SK-N-MC (cell line): Measurements from ENCODE around the gene FIS1.
"Not testable (repeated sequence)": the region's sequence is repeated elsewhere in the genome, so short reads cannot be mapped to it uniquely, and the experiment has no call there.

Source experiments
- DNase-seq: peaks from one replicate; pipeline ENCODE4 v3.0.0-alpha.2; 2011; ENCODE audit warnings: low read depth, low spot score
- H3K27ac ChIP-seq: fragments of 200-600 bp; sonication (generic); 2 replicates; pipeline ENCODE4 v1.5.1; 2016; ENCODE audit warnings: mixed run types
- H3K36me3 ChIP-seq: fragments of 200-600 bp; sonication (generic); 2 replicates; pipeline ENCODE4 v1.6.1; 2017; ENCODE audit warnings: antibody characterized with exemption, low read length, mixed read lengths; ENCODE audit not compliant: insufficient read depth
- H3K4me3 ChIP-seq: fragments of 200-600 bp; sonication (generic); 2 replicates; pipeline ENCODE4 v1.5.1; 2016
- H3K9ac ChIP-seq: fragments of 200-600 bp; sonication (generic); 2 replicates; pipeline ENCODE4 v1.8.0; 2017; ENCODE audit warnings: mixed run types, mixed read lengths; ENCODE audit not compliant: insufficient read length
- H3K9me3 ChIP-seq: fragments of 200-600 bp; sonication (generic); 2 replicates; pipeline ENCODE4 v1.6.1; 2017; ENCODE audit warnings: low read depth, mild to moderate bottlenecking, antibody characterized with exemption, low read length, moderate library complexity, mixed read lengths
- EZH2 ChIP-seq: fragments of 200-600 bp; sonication (generic); IDR thresholded peaks from one replicate; pipeline ENCODE4 v1.6.1; 2017; ENCODE audit warnings: antibody characterized with exemption
- FOXP2 ChIP-seq: optimal IDR thresholded peaks from 2 replicates; pipeline ENCODE3; 2011; ENCODE audit warnings: mild to moderate bottlenecking, moderate library complexity; ENCODE audit not compliant: insufficient read depth; ENCODE audit errors: extremely low read length, control extremely low read depth
- POLR2AphosphoS5 ChIP-seq: IDR thresholded peaks from 2 replicates; pipeline ENCODE4 v1.6.1; 2012; ENCODE audit warnings: mild to moderate bottlenecking, low read depth, low read length, borderline replicate concordance

FIS1 gene

GRCh38 chr7:101258243-101258731, 13.4 kb upstream of the FIS1 start:
- no peak for DNase-seq
- Histone ChIP-seq H3K36me3 (no peaks in the 10 kb centered on the region), H3K27ac (no peak overlapping the region), H3K9me3 (no peaks in the 10 kb centered on the region), H3K4me3 (no peak overlapping the region), H3K9ac (no peak overlapping the region)
- no peak for TF ChIP-seq FOXP2
- no peak for TF ChIP-seq POLR2AphosphoS5
- TF ChIP-seq EZH2: no peak

GRCh38 chr7:101255796-101256195, 10.9 kb upstream of the FIS1 start:
- no peak overlapping the region for H3K27ac ChIP-seq
- no peak for DNase-seq
- H3K4me3 ChIP-seq: no peak overlapping the region
- no peaks in the 10 kb centered on the region for H3K9me3 ChIP-seq
- no peaks in the 10 kb centered on the region for H3K36me3 ChIP-seq
- H3K9ac ChIP-seq: no peak overlapping the region
- no peak for TF ChIP-seq EZH2
- no peak for TF ChIP-seq POLR2AphosphoS5
- no peak for TF ChIP-seq FOXP2

GRCh38 chr7:101253199-101253598, 8.3 kb upstream of the FIS1 start:
- H3K27ac ChIP-seq, DNase-seq, H3K4me3 ChIP-seq, H3K36me3 ChIP-seq, H3K9me3 ChIP-seq, H3K9ac ChIP-seq: not testable (repeated sequence)

- TF ChIP-seq FOXP2: no peak
- TF ChIP-seq POLR2AphosphoS5: peak; percentile 79
- no peaks in the 10 kb centered on the region for H3K9me3 ChIP-seq
- H3K27ac ChIP-seq: no peak overlapping the region
Measured at GRCh38 chr7:101251871-101252659, 7.2 kb upstream of the FIS1 start.

GRCh38 chr7:101250324-101250723, 5.4 kb upstream of the FIS1 start:
- no peak overlapping the region for H3K9ac ChIP-seq
- TF ChIP-seq FOXP2 (no peak), POLR2AphosphoS5 (no peak), EZH2 (no peak)
- no peaks in the 10 kb centered on the region for H3K9me3 ChIP-seq

More at GRCh38 chr7:101251871-101252659, 7.2 kb upstream of the FIS1 start:
- Histone ChIP-seq H3K36me3 (no peaks in the 10 kb centered on the region), H3K9ac (peak overlapping the region; percentile 90), H3K4me3 (peak overlapping the region; percentile 80)
- peak; percentile 84 for DNase-seq

GRCh38 chr7:101248276-101248675, 3.4 kb upstream of the FIS1 start:
- Histone ChIP-seq H3K9ac (no peak overlapping the region), H3K9me3 (no peaks in the 10 kb centered on the region), H3K27ac (no peak overlapping the region), H3K36me3 (no peaks in the 10 kb centered on the region), H3K4me3 (no peak overlapping the region)
- no peak for TF ChIP-seq POLR2AphosphoS5
- no peak for TF ChIP-seq FOXP2
- no peak for TF ChIP-seq EZH2
- DNase-seq: no peak

More at GRCh38 chr7:101250324-101250723, 5.4 kb upstream of the FIS1 start:
- Histone ChIP-seq H3K36me3 (no peaks in the 10 kb centered on the region), H3K4me3 (no peak overlapping the region), H3K27ac (no peak overlapping the region)
- DNase-seq: no peak

GRCh38 chr7:101245147-101245668, 327 bp upstream of the FIS1 start:
- Histone ChIP-seq H3K36me3 (no peaks in the 10 kb centered on the region; the same call in 1 of the 2 replicates), H3K9me3 (no peaks in the 10 kb centered on the region), H3K27ac (no peak overlapping the region), H3K9ac (peak overlapping the region; percentile 92), H3K4me3 (peak overlapping the region; percentile 97)
- DNase-seq: no peak
- TF ChIP-seq FOXP2 (no peak), POLR2AphosphoS5 (peak; percentile 82)

- no peak overlapping the region for H3K27ac ChIP-seq
- no peaks in the 10 kb centered on the region for H3K9me3 ChIP-seq
- H3K36me3 ChIP-seq: no peaks in the 10 kb centered on the region; the same call in 1 of the 2 replicates
- peak overlapping the region; percentile 92 for H3K9ac ChIP-seq
- no peak; the same call in 1 of the 2 replicates for TF ChIP-seq POLR2AphosphoS5
- TF ChIP-seq EZH2: no peak
- no peak for TF ChIP-seq FOXP2
- DNase-seq: no peak
- H3K4me3 ChIP-seq: peak overlapping the region; percentile 97
Measured at GRCh38 chr7:101243646-101244374, 1.1 kb downstream of the FIS1 start.
